NOMO-1 treated with dmso at 0.1 percent for 144 hours (cell line): ENCODE data around the gene EPAS1.

ENCODE experiments used
- DNase-seq: peaks from one replicate; lab custom pipeline; 2025; ENCODE audit not compliant: unreplicated experiment; lab: John Stamatoyannopoulos, UW

EPAS1 gene

GRCh38 chr2:46300406-46300832, 3.2 kb downstream of the EPAS1 start:
- no peak for DNase-seq

GRCh38 chr2:46302005-46302695, 4.9 kb downstream of the EPAS1 start:
- no peak for DNase-seq

GRCh38 chr2:46303233-46303632, 6.0 kb downstream of the EPAS1 start:
- no peak for DNase-seq

GRCh38 chr2:46303822-46304221, 6.6 kb downstream of the EPAS1 start:
- no peak for DNase-seq

- DNase-seq = no peak
These were observed 7.4 kb downstream of the EPAS1 start for GRCh38 chr2:46304635-46305034.

- DNase-seq = no peak
These were observed 8.0 kb downstream of the EPAS1 start for GRCh38 chr2:46305187-46305586.

- DNase-seq = no peak
These were observed 8.6 kb downstream of the EPAS1 start for GRCh38 chr2:46305767-46306166.

- no peak for DNase-seq
These were observed 9.1 kb downstream of the EPAS1 start for GRCh38 chr2:46306330-46306751.

GRCh38 chr2:46306988-46307655, 9.9 kb downstream of the EPAS1 start:
- DNase-seq = no peak

GRCh38 chr2:46308081-46308480, 10.9 kb downstream of the EPAS1 start:
- DNase-seq = no peak

GRCh38 chr2:46308629-46309028, 11.4 kb downstream of the EPAS1 start:
- DNase-seq = peak; percentile 42

- no peak for DNase-seq
These were observed 12.1 kb downstream of the EPAS1 start for GRCh38 chr2:46309052-46309953.

GRCh38 chr2:46310446-46310845, 13.2 kb downstream of the EPAS1 start:
- DNase-seq = no peak

GRCh38 chr2:46311651-46312223, 14.5 kb downstream of the EPAS1 start:
- DNase-seq = no peak

GRCh38 chr2:46313063-46313462, 15.9 kb downstream of the EPAS1 start:
- no peak for DNase-seq

- no peak for DNase-seq
These were observed 17.0 kb downstream of the EPAS1 start for GRCh38 chr2:46314065-46314835.

- DNase-seq = no peak
These were observed 18.1 kb downstream of the EPAS1 start for GRCh38 chr2:46315103-46315890.

GRCh38 chr2:46317094-46317486, 19.9 kb downstream of the EPAS1 start:
- DNase-seq = no peak

- no peak for DNase-seq
These were observed 21.6 kb downstream of the EPAS1 start for GRCh38 chr2:46318579-46319460.
